ENCODE data around the gene ATP6AP1.

The ATP6AP1 gene

DNA sequence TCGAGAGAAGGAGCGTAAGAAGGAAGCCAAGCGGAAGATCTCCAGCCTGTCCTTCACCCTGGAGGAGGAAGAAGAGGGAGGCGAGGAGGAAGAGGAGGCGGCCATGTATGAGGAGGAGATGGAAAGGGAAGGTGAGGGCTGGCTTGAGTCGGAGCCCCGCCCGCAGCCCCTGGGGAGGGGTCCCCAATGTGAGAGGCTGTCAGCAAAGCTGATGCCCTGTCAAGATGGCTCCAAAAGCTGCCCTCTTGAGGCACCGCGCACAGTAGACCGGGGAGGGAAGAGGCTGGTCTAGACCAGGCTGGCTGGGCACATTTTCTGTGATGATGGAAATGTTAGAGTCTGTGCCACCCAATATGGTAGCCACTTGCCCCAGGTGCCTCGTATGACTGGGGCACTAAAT, 18.0 kb downstream of the ATP6AP1 start:
- no peak for DNase-seq (ENCODE audit: low spot score)
- peak overlapping the region; percentile 85; the same call in 1 of the 2 replicates for H3K27ac ChIP-seq
- TF ChIP-seq, protein P1, sequence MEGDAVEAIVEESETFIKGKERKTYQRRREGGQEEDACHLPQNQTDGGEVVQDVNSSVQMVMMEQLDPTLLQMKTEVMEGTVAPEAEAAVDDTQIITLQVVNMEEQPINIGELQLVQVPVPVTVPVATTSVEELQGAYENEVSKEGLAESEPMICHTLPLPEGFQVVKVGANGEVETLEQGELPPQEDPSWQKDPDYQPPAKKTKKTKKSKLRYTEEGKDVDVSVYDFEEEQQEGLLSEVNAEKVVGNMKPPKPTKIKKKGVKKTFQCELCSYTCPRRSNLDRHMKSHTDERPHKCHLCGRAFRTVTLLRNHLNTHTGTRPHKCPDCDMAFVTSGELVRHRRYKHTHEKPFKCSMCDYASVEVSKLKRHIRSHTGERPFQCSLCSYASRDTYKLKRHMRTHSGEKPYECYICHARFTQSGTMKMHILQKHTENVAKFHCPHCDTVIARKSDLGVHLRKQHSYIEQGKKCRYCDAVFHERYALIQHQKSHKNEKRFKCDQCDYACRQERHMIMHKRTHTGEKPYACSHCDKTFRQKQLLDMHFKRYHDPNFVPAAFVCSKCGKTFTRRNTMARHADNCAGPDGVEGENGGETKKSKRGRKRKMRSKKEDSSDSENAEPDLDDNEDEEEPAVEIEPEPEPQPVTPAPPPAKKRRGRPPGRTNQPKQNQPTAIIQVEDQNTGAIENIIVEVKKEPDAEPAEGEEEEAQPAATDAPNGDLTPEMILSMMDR (conservative IDR thresholded peaks at IDR 0.05; ENCODE audit: low read depth), result no peak
- ChIA-PET POLR2A (ENCODE audit: low non-redundant PET) (no interaction called here), CTCF (interaction anchor here (0.7 kb wide), 1 partner anchor 44 kb away, joined by 4 read pairs; no protein-coding TSS in a partner anchor)

DNA sequence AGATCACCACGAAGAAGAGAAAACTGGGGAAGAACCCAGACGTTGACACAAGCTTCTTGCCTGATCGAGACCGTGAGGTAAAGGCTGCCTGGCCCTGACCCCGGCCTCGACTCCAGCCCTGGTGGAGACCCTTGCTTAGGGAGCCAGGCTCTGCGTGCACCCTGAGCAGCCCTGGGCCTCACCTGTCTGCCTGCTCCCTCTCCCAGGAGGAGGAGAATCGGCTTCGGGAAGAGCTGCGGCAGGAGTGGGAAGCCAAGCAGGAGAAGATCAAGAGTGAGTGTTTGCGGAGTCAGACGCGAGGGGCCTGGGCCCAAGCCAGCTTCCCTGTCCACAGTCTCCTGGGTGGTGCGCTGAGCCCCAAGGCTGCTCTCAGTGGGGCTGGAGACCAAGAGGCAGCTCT, 20.0 kb downstream of the ATP6AP1 start:
- POLR2A ChIA-PET (ENCODE audit: low non-redundant PET), result no interaction called here
- TF ChIP-seq, protein P1 (conservative IDR thresholded peaks at IDR 0.05; ENCODE audit: low read depth), result no peak
- CTCF ChIA-PET, result no interaction called here
- no peak overlapping the region for H3K27ac ChIP-seq
- no peak for DNase-seq (ENCODE audit: low spot score)

DNA sequence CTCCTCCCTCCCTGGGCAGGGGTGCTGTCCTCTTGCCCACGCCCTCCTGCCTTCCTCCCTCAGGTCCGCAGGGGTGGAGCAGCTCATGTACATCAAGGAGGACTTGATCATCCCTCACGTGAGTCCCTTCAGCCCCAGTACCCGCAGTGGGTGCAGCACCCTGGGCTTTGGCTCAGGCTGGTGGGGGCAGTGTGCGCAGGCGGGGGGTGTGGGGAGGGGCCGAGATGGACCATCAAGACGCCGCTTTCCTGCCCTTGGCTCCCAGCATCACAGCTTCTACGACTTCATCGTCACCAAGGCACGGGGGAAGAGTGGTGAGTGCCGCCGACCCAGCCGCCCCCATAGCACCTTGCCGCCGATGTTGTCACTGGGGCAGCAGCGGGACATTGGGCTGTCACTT, 21.1 kb downstream of the ATP6AP1 start:
- ChIA-PET CTCF (no interaction called here), POLR2A (ENCODE audit: low non-redundant PET) (no interaction called here)
- no peak overlapping the region for H3K27ac ChIP-seq
- DNase-seq (ENCODE audit: low spot score), result no peak
- TF ChIP-seq, protein P1 (conservative IDR thresholded peaks at IDR 0.05; ENCODE audit: low read depth), result no peak

DNA sequence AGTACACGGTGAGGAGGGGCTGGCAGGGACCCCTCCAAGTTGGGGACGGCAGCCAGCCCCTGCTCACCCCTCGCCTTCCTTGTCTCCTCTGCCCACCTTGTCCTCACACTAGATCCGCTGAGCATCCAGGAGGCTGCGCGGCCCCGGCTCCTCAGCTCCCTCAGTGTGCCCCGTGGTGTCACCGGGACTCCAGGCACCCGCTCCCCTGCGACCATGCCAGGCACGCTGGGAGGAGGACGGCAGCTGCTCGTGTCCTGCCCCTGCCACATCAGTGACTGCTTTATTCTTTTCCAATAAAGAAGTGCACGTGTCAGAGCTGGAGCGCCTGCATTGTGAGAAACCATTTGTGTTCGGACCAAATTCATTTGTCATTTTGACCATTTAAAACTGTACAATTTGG, 21.8 kb downstream of the ATP6AP1 start:
- ChIA-PET POLR2A (ENCODE audit: low non-redundant PET) (no interaction called here), CTCF (no interaction called here)
- TF ChIP-seq, protein P1 (conservative IDR thresholded peaks at IDR 0.05; ENCODE audit: low read depth), result no peak

DNA sequence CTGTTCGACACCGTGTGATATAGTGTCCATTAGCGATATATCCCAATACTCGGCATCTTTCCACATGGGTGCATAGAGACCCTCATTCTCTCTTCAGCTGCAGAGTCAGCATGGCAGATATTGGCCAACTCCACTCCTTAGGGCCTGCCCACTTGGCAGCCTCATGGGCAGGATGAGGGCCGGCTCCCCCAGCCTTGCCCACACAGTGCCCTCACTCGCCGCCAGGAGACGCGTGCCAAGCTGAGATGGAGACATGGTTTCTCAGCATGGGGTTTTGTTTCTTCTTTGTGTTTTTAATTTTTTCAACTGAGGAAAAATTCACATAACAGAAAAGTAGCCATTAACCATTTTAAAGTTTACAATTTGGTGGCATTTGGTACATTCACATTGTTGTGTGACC, 24.3 kb downstream of the ATP6AP1 start:
- CTCF ChIA-PET, result no interaction called here
- no peak overlapping the region for H3K27ac ChIP-seq
- TF ChIP-seq, protein P1 (conservative IDR thresholded peaks at IDR 0.05; ENCODE audit: low read depth), result no peak
- DNase-seq (ENCODE audit: low spot score), result no peak
- POLR2A ChIA-PET (ENCODE audit: low non-redundant PET), result no interaction called here

More for the DNA sequence above, 21.8 kb downstream of the ATP6AP1 start:
- H3K27ac ChIP-seq, result no peak overlapping the region
- no peak for DNase-seq (ENCODE audit: low spot score)

DNA sequence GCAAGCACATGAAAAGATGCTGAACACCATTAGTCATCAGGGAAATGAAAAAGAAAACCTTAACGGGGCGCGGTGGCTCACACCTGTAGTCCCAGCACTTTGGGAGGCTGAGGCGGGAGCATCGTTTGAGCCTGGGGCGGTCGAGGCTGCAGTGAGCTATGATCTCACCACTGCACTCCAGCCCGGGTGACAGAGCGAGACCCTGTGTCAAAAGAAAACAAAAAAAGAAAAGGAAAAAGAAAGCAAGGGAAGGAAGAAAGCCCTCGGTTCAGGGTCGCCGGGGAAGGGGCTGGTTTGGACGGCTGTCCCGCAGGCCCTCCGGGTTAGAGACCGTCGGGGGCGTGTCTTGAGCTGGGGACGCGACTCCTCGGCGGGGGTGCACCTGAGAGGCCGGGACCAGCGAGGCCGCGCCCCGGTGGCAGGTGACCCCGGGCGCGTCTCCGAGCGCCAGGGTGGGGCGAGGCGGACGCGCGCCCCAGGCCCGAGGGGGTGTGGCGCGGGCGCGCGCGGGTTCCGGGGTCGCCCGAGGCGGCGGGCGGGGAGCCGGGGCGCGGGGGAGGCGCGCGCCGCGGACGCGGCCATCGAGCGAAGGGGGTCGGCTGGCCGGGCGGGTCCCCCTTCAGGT, 29.1 kb downstream of the ATP6AP1 start:
- CTCF ChIA-PET, result no interaction called here
- DNase-seq (ENCODE audit: low spot score), result no peak

More for the DNA sequence above, 29.1 kb downstream of the ATP6AP1 start:
- POLR2A ChIA-PET (ENCODE audit: low non-redundant PET), result interaction anchor here (0.6 kb wide), 1 partner anchor 21 kb away, joined by 3 read pairs; no protein-coding TSS in a partner anchor
- TF ChIP-seq, protein P1 (conservative IDR thresholded peaks at IDR 0.05; ENCODE audit: low read depth), result no peak
- peak overlapping the region; percentile 73 for H3K27ac ChIP-seq
